ENCODE measurements around the gene APOLD1. TPM values are rescaled to one million over a fixed set of nuclear protein-coding genes. Genes with fewer than 3 reads are reported as not detected.

Gene APOLD1
- polyA plus RNA-seq, 1 donor (not counting 4 experiments of a cell fraction or from before 2014, with no cell fraction given) = 0.34 TPM

GRCh38 chr12:12774791-12775190 lies 10.7 kb upstream of the APOLD1 start:
- TF ChIP-seq EZH2 (IDR thresholded peaks at IDR 0.05; ENCODE audit: low read length) = no peak
- TF ChIP-seq CTCF (optimal IDR thresholded peaks at IDR 0.05 in 1 of 3, IDR thresholded peaks at IDR 0.05 in 1 of 3, conservative IDR thresholded peaks at IDR 0.05 in 1 of 3; ENCODE audit: extremely low read depth in 1 of 3, insufficient read depth in 2 of 3, low read length in 3 of 3) = no peak
- H2AFZ ChIP-seq (ENCODE audit: control insufficient read depth, low read length) = no peak overlapping the region
- DNase-seq (ENCODE audit: low read depth, low spot score) (no peak), FAIRE-seq (no peak)
- H3K27me3 ChIP-seq (ENCODE audit: control insufficient read depth, extremely low read depth, insufficient read depth, low read length) = no peaks in the 10 kb centered on the region
- no peak overlapping the region for H3K4me2 ChIP-seq (ENCODE audit: control insufficient read depth, extremely low read depth, insufficient read depth, low read depth, low read length)
- no peaks in the 10 kb centered on the region for H3K79me2 ChIP-seq (ENCODE audit: control insufficient read depth, insufficient read depth, low read length)
- H3K9me3 ChIP-seq (ENCODE audit: control insufficient read depth, low read depth, low read length) = no peaks in the 10 kb centered on the region
- H3K4me3 ChIP-seq (ENCODE audit: control insufficient read depth in 2 of 3, extremely low read depth in 1 of 3, insufficient read depth in 2 of 3, low read depth in 1 of 3, low read length in 3 of 3) = no peak overlapping the region
- dilution Hi-C loops (cut with MboI; ENCODE audit: extremely low pct_ligation_motif_present, low sequenced_read_pairs) = no loop called here
- H3K9me1 ChIP-seq (ENCODE audit: control insufficient read depth, extremely low read depth, insufficient read depth, low read length) = no peaks in the 10 kb centered on the region
- H3K36me3 ChIP-seq (ENCODE audit: control insufficient read depth in 2 of 2, extremely low read depth in 1 of 2, insufficient read depth in 2 of 2, low read length in 2 of 2) = no peaks in the 10 kb centered on the region
- H4K20me1 ChIP-seq (ENCODE audit: control insufficient read depth, extremely low read depth, insufficient read depth, low read length) = no peaks in the 10 kb centered on the region
- H3K4me1 ChIP-seq (ENCODE audit: control insufficient read depth, extremely low read depth, insufficient read depth, low read length) = peaks cover 21% of the 10 kb centered on the region
- H3K27ac ChIP-seq (ENCODE audit: control insufficient read depth, insufficient read depth, low read length) = no peak overlapping the region
- H3K9ac ChIP-seq (ENCODE audit: control insufficient read depth, extremely low read depth, insufficient read depth, low read length) = no peak overlapping the region

- Histone ChIP-seq H3K27ac (ENCODE audit: control insufficient read depth, insufficient read depth, low read length) (no peak overlapping the region), H3K4me2 (ENCODE audit: control insufficient read depth, extremely low read depth, insufficient read depth, low read depth, low read length) (no peak overlapping the region), H2AFZ (ENCODE audit: control insufficient read depth, low read length) (no peak overlapping the region), H4K20me1 (ENCODE audit: control insufficient read depth, extremely low read depth, insufficient read depth, low read length) (no peaks in the 10 kb centered on the region), H3K4me1 (ENCODE audit: control insufficient read depth, extremely low read depth, insufficient read depth, low read length) (peaks cover 26% of the 10 kb centered on the region), H3K9me1 (ENCODE audit: control insufficient read depth, extremely low read depth, insufficient read depth, low read length) (no peaks in the 10 kb centered on the region), H3K9me3 (ENCODE audit: control insufficient read depth, low read depth, low read length) (no peaks in the 10 kb centered on the region), H3K4me3 (ENCODE audit: control insufficient read depth in 2 of 3, extremely low read depth in 1 of 3, insufficient read depth in 2 of 3, low read depth in 1 of 3, low read length in 3 of 3) (no peak overlapping the region), H3K79me2 (ENCODE audit: control insufficient read depth, insufficient read depth, low read length) (no peaks in the 10 kb centered on the region), H3K9ac (ENCODE audit: control insufficient read depth, extremely low read depth, insufficient read depth, low read length) (no peak overlapping the region), H3K36me3 (ENCODE audit: control insufficient read depth in 2 of 2, extremely low read depth in 1 of 2, insufficient read depth in 2 of 2, low read length in 2 of 2) (no peaks in the 10 kb centered on the region), H3K27me3 (ENCODE audit: control insufficient read depth, extremely low read depth, insufficient read depth, low read length) (no peaks in the 10 kb centered on the region)
- TF ChIP-seq CTCF (optimal IDR thresholded peaks at IDR 0.05 in 1 of 3, IDR thresholded peaks at IDR 0.05 in 1 of 3, conservative IDR thresholded peaks at IDR 0.05 in 1 of 3; ENCODE audit: extremely low read depth in 1 of 3, insufficient read depth in 2 of 3, low read length in 3 of 3) = no peak
- no peak for TF ChIP-seq EZH2 (IDR thresholded peaks at IDR 0.05; ENCODE audit: low read length)
- peak; percentile 54 for DNase-seq (ENCODE audit: low read depth, low spot score)
- FAIRE-seq = peak; percentile 83
- dilution Hi-C loops (cut with MboI; ENCODE audit: extremely low pct_ligation_motif_present, low sequenced_read_pairs) = no loop called here
These were observed 9.2 kb upstream of the APOLD1 start for GRCh38 chr12:12776261-12776660.
